OCI-LY7 (cell line): ENCODE results near the gene MARCHF6. TPM values are rescaled to one million over a fixed set of nuclear protein-coding genes. Genes with fewer than 3 reads are reported as not detected.

Source experiments
- BruUV-seq: library from RNA; stranded (reverse); fragments of 400-500 nt; replicated peaks from 2 replicates; lab custom pipeline; 2021; lab: Mats Ljungman, UMichigan
- CTCF ChIA-PET: fragments of 300-600 bp; sonication (Branson Sonifier 250); formaldehyde crosslinking; loops from one replicate; lab custom pipeline; 2022; ENCODE audit warnings: antibody characterized with exemption; ENCODE audit not compliant: unreplicated experiment; lab: Charles Lee
- POLR2A ChIA-PET: fragments of 300-600 bp; sonication (Branson Sonifier 250); formaldehyde crosslinking; loops from one replicate; lab custom pipeline; 2022; ENCODE audit warnings: antibody characterized with exemption; lab: Charles Lee
- DNase-seq: peaks from one replicate; pipeline ENCODE4 v3.0.0-alpha.2; 2015; ENCODE audit warnings: low spot score
- H2AFZ ChIP-seq: fragments of 200-600 bp; sonication (generic), shearing (Covaris generic); 2 replicates; pipeline ENCODE4 v1.6.1; 2014; ENCODE audit warnings: mild to moderate bottlenecking, antibody characterized with exemption, low read length, moderate library complexity
- H3K27ac ChIP-seq: fragments of 200-600 bp; sonication (generic); 2 replicates; pipeline ENCODE4 v1.5.1; 2014; ENCODE audit warnings: mixed run types, low read depth, mild to moderate bottlenecking, moderate library complexity, low read length, inconsistent platforms; ENCODE audit not compliant: poor library complexity, severe bottlenecking
- H3K36me3 ChIP-seq: fragments of 200-600 bp; sonication (generic); 2 replicates; pipeline ENCODE4 v1.6.1; 2014; ENCODE audit warnings: mild to moderate bottlenecking, antibody characterized with exemption, low read length, moderate library complexity, mixed read lengths; ENCODE audit not compliant: insufficient read depth
- H3K4me1 ChIP-seq: fragments of 200-600 bp; sonication (generic); 2 replicates; pipeline ENCODE4 v1.5.1; 2014; ENCODE audit warnings: mild to moderate bottlenecking, low read length; ENCODE audit not compliant: insufficient read depth, poor library complexity, severe bottlenecking
- H3K4me2 ChIP-seq: fragments of 200-600 bp; sonication (generic); 2 replicates; pipeline ENCODE4 v1.6.1; 2014; ENCODE audit warnings: mild to moderate bottlenecking, low read length
- H3K4me3 ChIP-seq: fragments of 200-600 bp; sonication (generic); 2 replicates; pipeline ENCODE4 v1.5.1; 2014; ENCODE audit warnings: mild to moderate bottlenecking, low read depth, low read length; ENCODE audit not compliant: poor library complexity, severe bottlenecking
- H3K79me2 ChIP-seq: fragments of 200-600 bp; sonication (generic); 2 replicates; pipeline ENCODE4 v1.6.1; 2016; ENCODE audit warnings: low read depth, mild to moderate bottlenecking, low read length, moderate library complexity, mixed read lengths; ENCODE audit not compliant: insufficient read depth
- H3K9me2 ChIP-seq: fragments of 200-600 bp; sonication (generic); 2 replicates; pipeline ENCODE4 v1.6.1; 2016; ENCODE audit warnings: mild to moderate bottlenecking, low read length, mixed read lengths; ENCODE audit not compliant: insufficient read depth
- H3K9me3 ChIP-seq: fragments of 200-600 bp; sonication (generic); 2 replicates; pipeline ENCODE4 v1.6.1; 2014; ENCODE audit warnings: mild to moderate bottlenecking, mixed run types, low read length, mixed read lengths
- H4K20me1 ChIP-seq: fragments of 200-600 bp; sonication (generic); 2 replicates; pipeline ENCODE4 v1.6.1; 2014; ENCODE audit warnings: mild to moderate bottlenecking, antibody characterized with exemption, low read length, moderate library complexity, mixed read lengths; ENCODE audit not compliant: insufficient read depth
- EZH2phosphoT487 ChIP-seq: fragments of 200-600 bp; sonication (generic); IDR thresholded peaks from 2 replicates; pipeline ENCODE4 v1.6.1; 2018; ENCODE audit warnings: low read depth, borderline replicate concordance, mild to moderate bottlenecking, mixed run types, antibody characterized with exemption, low read length, moderate library complexity, mixed read lengths
- intact Hi-C: fragments of 100-400 bp; cut with micrococcal nuclease; formaldehyde crosslinking; loops from one replicate; pipeline ENCODE4 v1.10.0; 2022; ENCODE audit not compliant: unreplicated experiment
- total RNA-seq, 2 experiments: library from RNA; depleted of rRNA in 1 of 2; stranded (reverse); fragments of >200 nt in 1 of 2; shearing (Covaris generic) in 1 of 2; gene quantifications; 2 replicates each; pipeline ENCODE4 v1.2.3, GENCODE V29; 2014 to 2022
- TF ChIP-seq, protein P1 (sequence below): fragments of 200-600 bp; sonication (generic); conservative IDR thresholded peaks from 2 replicates; pipeline ENCODE4 v1.5.1; 2014; ENCODE audit warnings: mild to moderate bottlenecking, antibody characterized with exemption, low read length, moderate library complexity, mixed read lengths

The MARCHF6 gene
- total RNA-seq, 2 experiments from 2014 or later = 113 to 118 TPM

DNA sequence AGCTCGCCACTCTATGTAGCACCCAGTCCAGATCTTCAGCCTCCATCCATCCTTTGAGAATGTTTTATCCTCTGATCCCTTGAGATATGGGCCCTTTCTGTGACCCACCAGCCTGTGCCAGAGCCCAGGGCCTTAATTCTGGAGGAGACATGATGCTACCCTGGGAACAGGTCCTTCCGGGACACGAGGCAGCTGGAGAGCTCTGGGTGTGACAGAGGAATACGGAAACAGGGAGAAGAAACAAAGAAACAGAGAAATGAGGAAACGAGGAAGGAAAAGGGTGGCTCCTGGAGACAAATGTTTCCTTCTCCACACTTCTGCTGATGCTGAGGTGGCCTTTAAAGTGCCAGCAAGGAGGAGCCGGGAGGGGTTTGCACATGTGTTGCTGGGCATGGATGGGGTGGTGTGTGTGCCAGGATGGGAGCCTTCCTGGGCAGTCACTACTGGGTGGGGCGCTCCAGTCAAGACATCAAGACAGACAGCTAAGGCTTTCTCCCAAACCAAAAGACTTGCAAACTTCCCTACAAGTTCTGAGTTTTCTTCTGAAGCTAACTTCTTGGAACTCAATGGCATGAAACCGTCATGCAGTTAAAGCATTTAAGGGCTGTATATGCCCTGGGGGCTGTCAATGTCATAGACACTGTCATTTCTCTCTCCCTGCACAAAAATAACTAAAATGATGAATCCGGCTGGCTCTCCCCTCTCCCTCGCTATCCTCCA, 22.8 kb upstream of the MARCHF6 start:
- TF ChIP-seq, protein P1, sequence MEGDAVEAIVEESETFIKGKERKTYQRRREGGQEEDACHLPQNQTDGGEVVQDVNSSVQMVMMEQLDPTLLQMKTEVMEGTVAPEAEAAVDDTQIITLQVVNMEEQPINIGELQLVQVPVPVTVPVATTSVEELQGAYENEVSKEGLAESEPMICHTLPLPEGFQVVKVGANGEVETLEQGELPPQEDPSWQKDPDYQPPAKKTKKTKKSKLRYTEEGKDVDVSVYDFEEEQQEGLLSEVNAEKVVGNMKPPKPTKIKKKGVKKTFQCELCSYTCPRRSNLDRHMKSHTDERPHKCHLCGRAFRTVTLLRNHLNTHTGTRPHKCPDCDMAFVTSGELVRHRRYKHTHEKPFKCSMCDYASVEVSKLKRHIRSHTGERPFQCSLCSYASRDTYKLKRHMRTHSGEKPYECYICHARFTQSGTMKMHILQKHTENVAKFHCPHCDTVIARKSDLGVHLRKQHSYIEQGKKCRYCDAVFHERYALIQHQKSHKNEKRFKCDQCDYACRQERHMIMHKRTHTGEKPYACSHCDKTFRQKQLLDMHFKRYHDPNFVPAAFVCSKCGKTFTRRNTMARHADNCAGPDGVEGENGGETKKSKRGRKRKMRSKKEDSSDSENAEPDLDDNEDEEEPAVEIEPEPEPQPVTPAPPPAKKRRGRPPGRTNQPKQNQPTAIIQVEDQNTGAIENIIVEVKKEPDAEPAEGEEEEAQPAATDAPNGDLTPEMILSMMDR = no peak
- TF ChIP-seq EZH2phosphoT487 = no peak
- no peak for DNase-seq
- H3K4me1 ChIP-seq = no peaks in the 10 kb centered on the region
- no peaks in the 10 kb centered on the region for H3K9me3 ChIP-seq
- H3K36me3 ChIP-seq = no peaks in the 10 kb centered on the region
- H3K4me2 ChIP-seq = no peak overlapping the region
- no peaks in the 10 kb centered on the region for H3K79me2 ChIP-seq
- no peaks in the 10 kb centered on the region for H4K20me1 ChIP-seq
- ChIA-PET CTCF (interaction anchor here (0.7 kb wide), 1 partner anchor 92 kb away, joined by 3 read pairs; no protein-coding TSS in a partner anchor), POLR2A (no interaction called here)
- H3K27ac ChIP-seq = no peak overlapping the region
- no peak overlapping the region for H2AFZ ChIP-seq
- H3K4me3 ChIP-seq = no peak overlapping the region
- no TSS peak for BruUV-seq
- H3K9me2 ChIP-seq = no peaks in the 10 kb centered on the region
- intact Hi-C loops = no loop called here

DNA sequence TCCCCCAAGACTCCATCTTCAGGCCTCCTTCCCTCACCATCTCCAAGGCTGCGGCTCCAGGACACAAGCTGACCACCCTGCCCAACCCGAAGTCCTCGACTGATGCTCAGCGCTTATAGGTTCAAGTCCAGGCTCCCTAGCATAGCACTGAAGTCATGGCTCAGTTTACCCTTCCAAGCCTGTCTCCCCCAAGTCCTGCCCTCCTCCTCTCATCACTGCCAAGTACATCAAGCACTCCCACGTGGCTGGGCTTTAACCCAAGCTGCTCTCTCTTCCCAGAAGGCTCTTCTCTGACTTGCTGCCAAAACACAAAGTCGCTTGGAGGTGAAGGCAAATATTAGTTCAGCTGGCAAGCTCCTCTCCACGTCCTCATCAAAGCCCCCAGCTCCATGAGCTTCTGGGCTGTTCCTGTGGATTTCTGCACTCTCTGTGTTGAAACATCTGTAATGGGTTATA, 22.1 kb upstream of the MARCHF6 start:
- no TSS peak for BruUV-seq
- intact Hi-C loops = no loop called here

More for the DNA sequence above, 22.1 kb upstream of the MARCHF6 start:
- no peak overlapping the region for H3K4me3 ChIP-seq
- H3K9me2 ChIP-seq = no peaks in the 10 kb centered on the region
- no peaks in the 10 kb centered on the region for H3K4me1 ChIP-seq
- H3K36me3 ChIP-seq = no peaks in the 10 kb centered on the region
- POLR2A ChIA-PET = no interaction called here
- H2AFZ ChIP-seq = no peak overlapping the region
- DNase-seq = no peak
- no peaks in the 10 kb centered on the region for H3K9me3 ChIP-seq
- no peak overlapping the region for H3K27ac ChIP-seq
- CTCF ChIA-PET = no interaction called here
- no peaks in the 10 kb centered on the region for H4K20me1 ChIP-seq
- TF ChIP-seq EZH2phosphoT487 = no peak
- TF ChIP-seq, protein P1 = no peak
- no peak overlapping the region for H3K4me2 ChIP-seq
- no peaks in the 10 kb centered on the region for H3K79me2 ChIP-seq
